GM23338 (cell line): ENCODE results near the gene SH3D19.

ENCODE experiments used
- POLR2AphosphoS5 ChIP-seq: IDR thresholded peaks from 2 replicates; pipeline ENCODE4 v1.6.1; 2016; ENCODE audit warnings: antibody characterized with exemption, low read depth
- TF ChIP-seq, protein P1 (sequence below): IDR thresholded peaks from one replicate; pipeline ENCODE4 v1.6.1; 2018; ENCODE audit warnings: antibody characterized with exemption; ENCODE audit not compliant: unreplicated experiment
- TF ChIP-seq, protein P2 (sequence below), 2 experiments: fragments of 200-600 bp in 1 of 2; sonication (generic) in 1 of 2; conservative IDR thresholded peaks; 2 replicates each; pipeline versions ENCODE4 v1.5.1 to v1.6.1; 2016 to 2017; ENCODE audit warnings: antibody characterized with exemption in 2 of 2, low read depth in 2 of 2, mild to moderate bottlenecking in 2 of 2, moderate library complexity in 1 of 2

GRCh38 chr4:151339467-151339866 is 14.1 kb upstream of the SH3D19 start:
- TF ChIP-seq, protein P1, sequence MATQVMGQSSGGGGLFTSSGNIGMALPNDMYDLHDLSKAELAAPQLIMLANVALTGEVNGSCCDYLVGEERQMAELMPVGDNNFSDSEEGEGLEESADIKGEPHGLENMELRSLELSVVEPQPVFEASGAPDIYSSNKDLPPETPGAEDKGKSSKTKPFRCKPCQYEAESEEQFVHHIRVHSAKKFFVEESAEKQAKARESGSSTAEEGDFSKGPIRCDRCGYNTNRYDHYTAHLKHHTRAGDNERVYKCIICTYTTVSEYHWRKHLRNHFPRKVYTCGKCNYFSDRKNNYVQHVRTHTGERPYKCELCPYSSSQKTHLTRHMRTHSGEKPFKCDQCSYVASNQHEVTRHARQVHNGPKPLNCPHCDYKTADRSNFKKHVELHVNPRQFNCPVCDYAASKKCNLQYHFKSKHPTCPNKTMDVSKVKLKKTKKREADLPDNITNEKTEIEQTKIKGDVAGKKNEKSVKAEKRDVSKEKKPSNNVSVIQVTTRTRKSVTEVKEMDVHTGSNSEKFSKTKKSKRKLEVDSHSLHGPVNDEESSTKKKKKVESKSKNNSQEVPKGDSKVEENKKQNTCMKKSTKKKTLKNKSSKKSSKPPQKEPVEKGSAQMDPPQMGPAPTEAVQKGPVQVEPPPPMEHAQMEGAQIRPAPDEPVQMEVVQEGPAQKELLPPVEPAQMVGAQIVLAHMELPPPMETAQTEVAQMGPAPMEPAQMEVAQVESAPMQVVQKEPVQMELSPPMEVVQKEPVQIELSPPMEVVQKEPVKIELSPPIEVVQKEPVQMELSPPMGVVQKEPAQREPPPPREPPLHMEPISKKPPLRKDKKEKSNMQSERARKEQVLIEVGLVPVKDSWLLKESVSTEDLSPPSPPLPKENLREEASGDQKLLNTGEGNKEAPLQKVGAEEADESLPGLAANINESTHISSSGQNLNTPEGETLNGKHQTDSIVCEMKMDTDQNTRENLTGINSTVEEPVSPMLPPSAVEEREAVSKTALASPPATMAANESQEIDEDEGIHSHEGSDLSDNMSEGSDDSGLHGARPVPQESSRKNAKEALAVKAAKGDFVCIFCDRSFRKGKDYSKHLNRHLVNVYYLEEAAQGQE: no peak
- no peak for TF ChIP-seq POLR2AphosphoS5
- TF ChIP-seq, protein P2, sequence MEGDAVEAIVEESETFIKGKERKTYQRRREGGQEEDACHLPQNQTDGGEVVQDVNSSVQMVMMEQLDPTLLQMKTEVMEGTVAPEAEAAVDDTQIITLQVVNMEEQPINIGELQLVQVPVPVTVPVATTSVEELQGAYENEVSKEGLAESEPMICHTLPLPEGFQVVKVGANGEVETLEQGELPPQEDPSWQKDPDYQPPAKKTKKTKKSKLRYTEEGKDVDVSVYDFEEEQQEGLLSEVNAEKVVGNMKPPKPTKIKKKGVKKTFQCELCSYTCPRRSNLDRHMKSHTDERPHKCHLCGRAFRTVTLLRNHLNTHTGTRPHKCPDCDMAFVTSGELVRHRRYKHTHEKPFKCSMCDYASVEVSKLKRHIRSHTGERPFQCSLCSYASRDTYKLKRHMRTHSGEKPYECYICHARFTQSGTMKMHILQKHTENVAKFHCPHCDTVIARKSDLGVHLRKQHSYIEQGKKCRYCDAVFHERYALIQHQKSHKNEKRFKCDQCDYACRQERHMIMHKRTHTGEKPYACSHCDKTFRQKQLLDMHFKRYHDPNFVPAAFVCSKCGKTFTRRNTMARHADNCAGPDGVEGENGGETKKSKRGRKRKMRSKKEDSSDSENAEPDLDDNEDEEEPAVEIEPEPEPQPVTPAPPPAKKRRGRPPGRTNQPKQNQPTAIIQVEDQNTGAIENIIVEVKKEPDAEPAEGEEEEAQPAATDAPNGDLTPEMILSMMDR (conservative IDR thresholded peaks at IDR 0.05; ENCODE audit: low read depth in 2 of 2): no peak
